Endothelial cell of umbilical vein (primary cell): ENCODE data around the gene HAUS5. TPM values are rescaled to one million over a fixed set of nuclear protein-coding genes. Genes with fewer than 3 reads are reported as not detected.

Experiments
- BruUV-seq: library from RNA; stranded (reverse); fragments of 400-500 nt; replicated peaks from 2 replicates; lab custom pipeline; 2021; lab: Mats Ljungman, UMichigan
- CTCF ChIA-PET: fragments of 300-600, 350-600 bp; sonication (Branson Sonifier 250); formaldehyde crosslinking; loops from one replicate; lab custom pipeline; 2021; ENCODE audit warnings: antibody characterized with exemption, inconsistent platforms; lab: Charles Lee
- POLR2A ChIA-PET: fragments of 300-600, 350-600 bp; sonication (Branson Sonifier 250); formaldehyde crosslinking; loops from one replicate; lab custom pipeline; 2021; ENCODE audit warnings: antibody characterized with exemption, inconsistent platforms; lab: Charles Lee
- DNase-seq: peaks from one replicate; pipeline ENCODE4 v3.0.0-alpha.2; 2011; ENCODE audit warnings: low read depth, low spot score
- FAIRE-seq: peaks from 2 replicates; lab custom pipeline; 2011; peaks lifted over from hg19 to GRCh38; lab: Jason Lieb, UNC
- H2AFZ ChIP-seq: 2 replicates; pipeline ENCODE4 v1.6.0; 2012; ENCODE audit warnings: low read depth, low read length, control low read depth, inconsistent platforms
- H3K27ac ChIP-seq: 2 replicates; pipeline ENCODE4 v1.5.1; 2011; ENCODE audit warnings: low read depth, mild to moderate bottlenecking, control low read depth, low read length, moderate library complexity; ENCODE audit not compliant: insufficient read depth
- H3K27me3 ChIP-seq, 2 experiments: 2 replicates each; pipeline versions ENCODE4 v1.6.0 to v1.6.1; 2011; ENCODE audit warnings: low read length in 2 of 2, mixed read lengths in 1 of 2; ENCODE audit not compliant: control insufficient read depth in 2 of 2, insufficient read depth in 2 of 2
- H3K36me3 ChIP-seq, 2 experiments: 2 replicates in 1 of 2; 3 replicates in 1 of 2; pipeline ENCODE4 v1.5.1; 2011; ENCODE audit warnings: low read length in 2 of 2, mild to moderate bottlenecking in 1 of 2, moderate library complexity in 1 of 2; ENCODE audit not compliant: control insufficient read depth in 2 of 2, insufficient read depth in 2 of 2; ENCODE audit errors: extremely low read depth in 1 of 2
- H3K4me1 ChIP-seq: 3 replicates; pipeline ENCODE4 v1.5.1; 2011; ENCODE audit warnings: mild to moderate bottlenecking, low read length; ENCODE audit not compliant: control insufficient read depth, insufficient read depth; ENCODE audit errors: extremely low read depth
- H3K4me2 ChIP-seq: 2 replicates; pipeline ENCODE4 v1.6.1; 2011; ENCODE audit warnings: low read length, control low read depth, mixed read lengths; ENCODE audit not compliant: insufficient read depth
- H3K4me3 ChIP-seq, 3 experiments: fragments of 200-600 bp in 1 of 3; sonication (generic), shearing (Covaris generic) in 1 of 3; replicated peaks in 1 of 3; 2 replicates each; pipeline ENCODE4 v1.5.1; 2011 to 2016; ENCODE audit warnings: control low read depth in 3 of 3, low read length in 3 of 3, mild to moderate bottlenecking in 2 of 3, inconsistent platforms in 1 of 3, low read depth in 1 of 3, moderate library complexity in 1 of 3; ENCODE audit not compliant: insufficient read depth in 1 of 3
- H3K79me2 ChIP-seq: 2 replicates; pipeline ENCODE4 v1.6.0; 2012; ENCODE audit warnings: low read length, inconsistent platforms; ENCODE audit not compliant: control insufficient read depth, insufficient read depth
- H3K9ac ChIP-seq: replicated peaks from 2 replicates; pipeline ENCODE3; 2011; ENCODE audit warnings: low read length, control low read depth; ENCODE audit not compliant: insufficient read depth; ENCODE audit errors: extremely low read depth
- H3K9me1 ChIP-seq: replicated peaks from 3 replicates; pipeline ENCODE4 v1.6.0; 2011; ENCODE audit warnings: mild to moderate bottlenecking, low read length; ENCODE audit not compliant: control insufficient read depth, insufficient read depth; ENCODE audit errors: extremely low read depth
- H3K9me3 ChIP-seq: replicated peaks from 2 replicates; pipeline ENCODE4 v1.5.1; 2012; ENCODE audit warnings: low read length, inconsistent platforms; ENCODE audit not compliant: control insufficient read depth, insufficient read depth
- H4K20me1 ChIP-seq: replicated peaks from 2 replicates; pipeline ENCODE3; 2011; ENCODE audit warnings: mild to moderate bottlenecking, low read length; ENCODE audit not compliant: control insufficient read depth, insufficient read depth; ENCODE audit errors: extremely low read depth
- CTCF ChIP-seq, 2 donors: IDR thresholded peaks; 1 replicate in 1 of 2; 2 replicates in 1 of 2; pipeline ENCODE4 v1.5.1; 2011; ENCODE audit warnings: low read length in 2 of 2, mild to moderate bottlenecking in 2 of 2, moderate library complexity in 2 of 2, control low read depth in 1 of 2, inconsistent platforms in 1 of 2, low read depth in 1 of 2; ENCODE audit not compliant: insufficient read depth in 1 of 2; ENCODE audit errors: extremely low read depth in 1 of 2
- EZH2 ChIP-seq: IDR thresholded peaks from 2 replicates; pipeline ENCODE4 v1.6.1; 2012; ENCODE audit warnings: borderline replicate concordance, low read depth, mild to moderate bottlenecking, moderate library complexity, low read length, inconsistent platforms; ENCODE audit not compliant: severe bottlenecking
- FOS ChIP-seq: IDR thresholded peaks from 2 replicates; pipeline ENCODE4 v1.6.1; 2011; ENCODE audit warnings: mild to moderate bottlenecking, low read length, moderate library complexity, borderline replicate concordance; ENCODE audit not compliant: insufficient read depth
- GATA2 ChIP-seq: IDR thresholded peaks from 2 replicates; pipeline ENCODE4 v1.7.0; 2011; ENCODE audit warnings: low read depth, mild to moderate bottlenecking, moderate library complexity, mixed read lengths, low read length; ENCODE audit not compliant: insufficient read length, insufficient read depth
- JUN ChIP-seq: IDR thresholded peaks from 2 replicates; pipeline ENCODE4 v1.6.1; 2011; ENCODE audit warnings: borderline replicate concordance, low read depth; ENCODE audit not compliant: insufficient read length, insufficient read depth
- MYC ChIP-seq: IDR thresholded peaks from one replicate; pipeline ENCODE4 v1.6.1; 2011; ENCODE audit warnings: mild to moderate bottlenecking, low read depth, low read length
- POLR2A ChIP-seq: IDR thresholded peaks from 2 replicates; pipeline ENCODE4 v1.6.1; 2012; ENCODE audit warnings: low read depth, mild to moderate bottlenecking, control low read depth, low read length
- POLR2AphosphoS5 ChIP-seq: IDR thresholded peaks from 2 replicates; pipeline ENCODE4 v1.6.1; 2012; ENCODE audit warnings: low read depth, mild to moderate bottlenecking, control low read depth, low read length, moderate library complexity; ENCODE audit not compliant: insufficient read depth
- dilution Hi-C: fragments of 300-500 bp; cut with MboI; formaldehyde crosslinking; loops from one replicate; pipeline ENCODE4 v1.15.0; 2019; ENCODE audit warnings: low sequenced_read_pairs; ENCODE audit not compliant: extremely low pct_ligation_motif_present
- intact Hi-C: fragments of 100-400 bp; cut with micrococcal nuclease; formaldehyde crosslinking; loops from one replicate; pipeline ENCODE4 v1.10.0; 2022
- polyA plus RNA-seq, 4 experiments: library from polyadenylated mRNA; depleted of rRNA in 3 of 4; stranded (reverse) in 3 of 4; unstranded in 1 of 4; fragments of >200 nt; gene quantifications; 2 replicates each; pipeline versions ENCODE4 v1.2.1 to v1.2.3, GENCODE V29; 2011 to 2012; ENCODE audit warnings: missing spikeins in 1 of 4
- total RNA-seq: library from RNA; stranded (reverse); gene quantifications from 2 replicates; pipeline ENCODE4 v1.2.3, GENCODE V29; 2021
- TF ChIP-seq, protein P1 (sequence below): IDR thresholded peaks from 2 replicates; pipeline ENCODE4 v1.6.1; 2011; ENCODE audit not compliant: insufficient read depth, insufficient read length

The HAUS5 gene
- total and polyA plus RNA-seq, 2 donors (not counting 3 experiments of a cell fraction or from before 2014, with no cell fraction given): 8.9 to 19.0 TPM

- H3K79me2 ChIP-seq: no peaks in the 10 kb centered on the region
- no peaks in the 10 kb centered on the region for H4K20me1 ChIP-seq
- no peak overlapping the region for H3K4me3 ChIP-seq
- H3K4me1 ChIP-seq: peaks cover 3% of the 10 kb centered on the region
- no peaks in the 10 kb centered on the region for H3K9me3 ChIP-seq
- H3K4me2 ChIP-seq: no peak overlapping the region
- DNase-seq (no peak), FAIRE-seq (no peak)
- H3K27me3 ChIP-seq: no peaks in the 10 kb centered on the region
- no peaks in the 10 kb centered on the region for H3K9me1 ChIP-seq
- dilution Hi-C loops (no loop called here), intact Hi-C loops (no loop called here)
- no peak for TF ChIP-seq MYC
- no peak overlapping the region for H2AFZ ChIP-seq
- ChIA-PET POLR2A (no interaction called here), CTCF (no interaction called here)
- peaks cover 12 to 46% of the 10 kb centered on the region in 2 experiments for H3K36me3 ChIP-seq
- no peak overlapping the region for H3K9ac ChIP-seq
- no peak overlapping the region for H3K27ac ChIP-seq
- no TSS peak for BruUV-seq
Measured at GRCh38 chr19:35636651-35637050, 24.1 kb downstream of the HAUS5 start.

DNA sequence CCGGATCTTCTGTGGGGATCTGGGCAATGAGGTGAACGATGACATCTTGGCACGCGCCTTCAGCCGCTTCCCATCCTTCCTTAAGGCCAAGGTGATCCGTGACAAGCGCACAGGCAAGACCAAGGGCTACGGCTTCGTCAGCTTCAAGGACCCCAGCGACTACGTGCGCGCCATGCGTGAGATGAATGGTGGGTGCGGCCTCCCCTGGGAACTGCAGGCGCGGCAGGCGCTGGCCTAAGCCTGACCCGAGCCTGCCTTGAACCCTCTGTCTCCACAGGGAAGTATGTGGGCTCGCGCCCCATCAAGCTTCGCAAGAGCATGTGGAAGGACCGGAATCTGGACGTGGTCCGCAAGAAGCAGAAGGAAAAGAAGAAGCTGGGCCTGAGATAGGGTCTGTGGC, 24.6 kb downstream of the HAUS5 start:
- Histone ChIP-seq H4K20me1 (no peaks in the 10 kb centered on the region), H3K27ac (no peak overlapping the region), H3K4me3 (no peak overlapping the region), H3K9me3 (no peaks in the 10 kb centered on the region), H3K27me3 (no peaks in the 10 kb centered on the region), H3K36me3 (peaks cover 9 to 44% of the 10 kb centered on the region in 2 experiments), H3K4me2 (no peak overlapping the region), H3K9ac (no peak overlapping the region), H2AFZ (no peak overlapping the region), H3K9me1 (no peaks in the 10 kb centered on the region), H3K4me1 (peaks cover 7% of the 10 kb centered on the region), H3K79me2 (no peaks in the 10 kb centered on the region)
- no peak for TF ChIP-seq GATA2
- no peak for TF ChIP-seq FOS
- TF ChIP-seq EZH2: no peak
- no peak for TF ChIP-seq POLR2A
- TF ChIP-seq MYC: no peak
- TF ChIP-seq, protein P1, sequence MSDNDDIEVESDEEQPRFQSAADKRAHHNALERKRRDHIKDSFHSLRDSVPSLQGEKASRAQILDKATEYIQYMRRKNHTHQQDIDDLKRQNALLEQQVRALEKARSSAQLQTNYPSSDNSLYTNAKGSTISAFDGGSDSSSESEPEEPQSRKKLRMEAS: no peak
- TF ChIP-seq CTCF (IDR thresholded peaks at IDR 0.05; ENCODE audit: extremely low read depth in 1 of 2, insufficient read depth in 1 of 2, low read depth in 1 of 2, low read length in 2 of 2): no peak
- TF ChIP-seq JUN: no peak
- TF ChIP-seq POLR2AphosphoS5: no peak
- ChIA-PET CTCF (no interaction called here), POLR2A (no interaction called here)
- intact Hi-C loops (no loop called here), dilution Hi-C loops (no loop called here)
- FAIRE-seq: no peak
- BruUV-seq: no TSS peak
- no peak for DNase-seq
